Cortex of kidney (tissue), 1 donor: ENCODE results near the gene CACTIN.
"Not testable (repeated sequence)": the region's sequence is repeated elsewhere in the genome, so short reads cannot be mapped to it uniquely, and the experiment has no call there.

Experiments
- DNase-seq: peaks from one replicate; lab custom pipeline; 2025; lab: John Stamatoyannopoulos, UW

The CACTIN gene

DNA sequence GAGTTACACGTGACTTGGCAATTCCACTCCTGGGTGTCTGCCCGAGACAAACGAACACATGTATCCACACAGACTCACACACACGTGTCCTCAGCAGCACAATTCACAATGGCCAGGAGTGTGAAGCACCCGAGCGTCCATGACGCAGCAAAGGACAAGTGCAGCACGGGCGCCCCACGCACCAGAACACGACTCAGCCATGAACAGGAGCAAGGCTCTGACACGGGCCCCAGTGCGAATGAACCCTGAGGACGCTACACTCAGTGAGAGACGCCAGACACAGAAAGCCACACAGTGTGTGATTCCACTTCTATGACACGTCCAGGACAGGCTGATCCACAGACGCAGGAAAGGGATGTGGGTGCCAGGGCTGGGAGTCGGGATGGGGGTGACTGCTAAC, 37.2 kb upstream of the CACTIN start:
- no peak for DNase-seq

GRCh38 chr19:3661284-3662238, 35.0 kb upstream of the CACTIN start:
- DNase-seq = no peak

- no peak for DNase-seq
These were observed 34.1 kb upstream of the CACTIN start for GRCh38 chr19:3660493-3661219.

- DNase-seq = no peak
These were observed 33.1 kb upstream of the CACTIN start for GRCh38 chr19:3659746-3660112.

- DNase-seq = no peak
These were observed 32.5 kb upstream of the CACTIN start for GRCh38 chr19:3658870-3659745.

GRCh38 chr19:3658004-3658869, 31.6 kb upstream of the CACTIN start:
- DNase-seq = no peak

DNA sequence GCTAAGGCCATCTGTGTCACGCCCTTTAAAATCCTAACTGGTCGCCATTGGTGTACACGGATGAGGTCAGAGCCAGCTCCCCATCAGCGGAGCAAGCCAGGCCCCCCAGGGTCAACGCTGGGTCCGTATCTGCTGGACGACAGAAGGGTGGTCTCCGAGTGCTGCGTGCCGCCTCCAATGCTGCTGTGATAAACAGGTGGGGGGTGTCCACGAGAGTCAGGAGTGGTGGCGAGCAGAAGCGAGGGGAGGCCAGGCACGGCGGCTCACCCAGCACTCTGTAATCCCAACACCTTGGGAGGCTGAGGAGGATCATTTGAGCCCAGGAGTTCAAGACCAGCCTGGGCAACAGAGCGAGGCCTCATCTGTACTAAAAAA, 30.8 kb upstream of the CACTIN start:
- DNase-seq = no peak

- no peak for DNase-seq
These were observed 30.3 kb upstream of the CACTIN start for GRCh38 chr19:3656747-3657394.

DNA sequence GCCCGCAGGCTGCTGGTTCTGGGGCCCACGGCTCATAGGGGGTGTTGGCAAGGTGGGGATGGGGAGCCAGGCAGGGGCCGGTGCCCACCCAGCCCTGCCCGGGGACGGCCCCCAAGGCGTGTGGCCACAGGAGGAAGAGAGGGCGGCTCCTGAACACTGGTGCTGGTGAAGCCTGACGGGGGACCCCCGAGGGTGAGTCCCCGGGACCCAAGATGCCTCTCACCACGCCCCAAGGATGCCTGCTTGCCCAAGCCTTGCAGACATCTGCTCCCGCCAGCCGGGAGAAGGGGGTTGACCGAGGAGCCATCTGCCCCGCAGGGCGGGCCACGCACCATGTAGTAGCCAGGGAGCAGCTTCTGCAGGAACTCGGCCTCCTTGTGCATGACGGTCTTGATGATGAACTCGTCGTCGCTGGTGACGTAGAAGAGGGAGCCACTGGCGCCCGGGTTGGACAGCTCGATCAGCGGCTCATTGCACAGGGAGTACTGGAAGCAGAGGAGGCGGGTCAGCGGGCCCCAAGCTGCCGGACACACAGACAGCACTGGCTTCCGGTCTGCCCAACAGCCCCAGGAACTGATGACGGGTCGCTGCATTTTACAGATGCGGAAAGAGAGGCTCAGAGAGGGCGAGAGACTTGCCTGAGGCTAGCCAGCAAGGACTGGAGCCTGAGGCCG, 29.6 kb upstream of the CACTIN start:
- DNase-seq = no peak

DNA sequence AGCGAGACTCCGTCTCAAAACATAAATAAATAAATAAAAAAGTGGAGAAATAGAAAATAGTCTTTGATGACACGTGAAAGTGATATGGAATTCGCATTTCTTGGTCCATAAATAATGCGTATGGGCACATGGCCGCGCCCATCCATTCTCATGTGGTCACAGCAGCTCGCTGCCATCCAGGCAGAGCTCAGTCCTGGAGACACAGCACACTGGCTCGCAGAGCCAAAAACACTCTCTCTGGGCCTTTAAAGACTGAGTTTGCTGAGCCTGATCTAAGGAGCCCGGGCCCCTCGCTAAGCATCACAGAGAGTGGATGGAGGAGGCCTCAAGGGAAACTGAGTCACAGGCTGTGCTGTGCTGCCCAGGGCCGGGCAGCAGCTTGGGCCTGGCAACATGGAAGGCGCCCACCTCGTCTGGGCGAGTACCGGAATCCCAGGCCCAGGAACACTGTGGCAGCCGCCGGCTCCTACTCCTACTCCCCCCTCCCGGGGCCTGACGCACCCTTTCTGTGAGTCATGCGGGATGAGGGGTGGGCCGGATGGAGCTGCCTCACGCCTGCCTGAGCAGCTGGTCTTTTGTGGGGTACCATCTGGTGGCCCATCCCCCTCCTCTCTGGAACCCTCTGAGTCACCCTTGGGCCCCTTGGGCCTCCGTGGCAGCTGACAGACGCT, 28.9 kb upstream of the CACTIN start:
- DNase-seq = no peak

DNA sequence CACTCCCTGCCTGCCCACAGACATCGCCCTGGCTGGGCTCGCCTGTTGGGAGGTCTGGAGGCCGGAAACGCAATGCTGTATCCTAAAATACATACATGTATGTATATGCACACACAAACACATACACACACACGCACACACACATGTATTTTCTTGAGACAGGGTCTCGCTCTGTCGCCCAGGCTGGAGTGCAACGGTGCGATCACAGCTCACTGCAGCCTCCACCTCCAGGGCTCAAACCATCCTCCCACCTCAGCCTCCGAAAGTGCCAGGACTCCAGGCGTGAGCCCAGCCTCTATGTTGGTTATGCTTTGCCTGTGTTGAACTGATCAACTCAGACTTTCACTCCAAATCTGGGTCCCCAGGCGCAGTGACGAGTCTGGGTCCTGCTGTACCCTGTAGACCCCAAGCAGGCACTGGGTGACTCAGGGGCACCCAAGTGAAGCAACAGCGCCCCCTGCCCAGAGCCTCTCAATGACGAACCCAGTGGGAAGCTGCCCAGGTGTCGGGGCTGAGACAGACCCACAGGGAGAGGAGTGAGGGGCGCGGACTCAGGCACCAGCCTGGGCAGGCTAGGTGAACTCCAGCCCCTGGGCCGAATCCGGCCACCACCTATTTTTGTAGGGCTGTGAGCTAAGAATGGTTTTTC, 27.4 kb upstream of the CACTIN start:
- no peak for DNase-seq

- no peak for DNase-seq
These were observed 26.6 kb upstream of the CACTIN start for GRCh38 chr19:3653081-3653795.

GRCh38 chr19:3652422-3652821, 25.8 kb upstream of the CACTIN start:
- no peak for DNase-seq

DNA sequence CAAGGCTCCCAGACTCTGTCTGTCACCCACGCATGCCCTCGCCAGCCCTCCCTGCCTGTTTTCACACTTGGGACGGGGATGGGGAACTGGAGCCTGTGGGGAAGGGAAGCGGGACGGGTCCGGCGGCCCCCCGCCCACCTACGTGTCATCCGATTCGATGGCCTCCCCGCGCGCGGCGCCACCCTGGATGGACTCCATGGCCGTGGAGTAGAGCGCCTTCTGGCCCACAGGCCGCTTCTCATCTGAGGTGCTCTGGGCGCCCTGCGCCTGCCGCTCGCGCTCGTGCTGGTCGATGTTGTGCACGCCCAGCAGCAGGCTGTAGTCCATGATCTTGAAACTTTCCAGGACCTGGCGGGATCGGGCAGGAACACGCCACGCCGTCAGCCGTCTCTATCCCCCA, 25.1 kb upstream of the CACTIN start:
- DNase-seq = no peak

- DNase-seq = no peak
These were observed 23.3 kb upstream of the CACTIN start for GRCh38 chr19:3649888-3650287.

DNA sequence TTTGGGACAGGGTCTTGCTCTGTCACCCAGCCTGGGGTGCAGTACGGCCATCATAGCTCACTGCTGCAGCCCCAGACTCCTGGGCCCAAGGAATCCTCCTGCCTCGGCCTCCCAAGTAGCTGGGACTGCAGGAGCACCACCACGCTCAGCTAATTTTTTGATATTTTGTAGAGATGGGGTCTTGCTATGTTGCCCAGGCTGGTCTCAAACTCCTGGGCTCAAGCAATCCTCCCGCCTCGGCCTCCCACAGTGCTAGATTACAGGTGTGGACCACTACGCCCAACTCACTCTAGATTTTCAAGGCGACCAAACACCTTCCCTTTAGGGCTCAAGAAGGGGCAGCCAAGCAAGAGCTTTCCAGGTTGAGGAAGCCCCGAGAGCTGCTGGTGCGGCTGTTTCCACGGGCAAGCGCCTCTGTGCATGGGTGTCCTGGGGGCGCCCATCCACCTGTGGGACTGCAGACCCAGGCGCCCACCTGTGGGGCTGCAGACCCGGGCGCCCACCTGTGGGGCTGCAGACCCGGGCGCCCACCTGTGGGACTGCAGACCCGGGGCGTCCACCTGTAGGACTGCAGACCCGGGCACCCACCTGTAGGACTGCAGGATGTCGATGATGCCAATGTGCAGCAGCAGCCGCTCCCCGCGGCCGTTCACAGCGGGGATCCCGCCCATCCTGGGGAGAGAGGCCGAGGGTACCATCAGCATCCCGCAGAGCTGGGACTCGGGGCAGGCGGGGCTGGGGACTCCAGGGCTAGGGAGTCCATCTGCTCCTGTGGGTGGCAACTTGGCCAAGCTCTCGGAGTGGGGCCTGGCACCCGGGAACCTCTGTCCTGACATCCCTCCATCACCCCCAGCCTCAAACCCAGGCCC, 21.7 kb upstream of the CACTIN start:
- no peak for DNase-seq

DNA sequence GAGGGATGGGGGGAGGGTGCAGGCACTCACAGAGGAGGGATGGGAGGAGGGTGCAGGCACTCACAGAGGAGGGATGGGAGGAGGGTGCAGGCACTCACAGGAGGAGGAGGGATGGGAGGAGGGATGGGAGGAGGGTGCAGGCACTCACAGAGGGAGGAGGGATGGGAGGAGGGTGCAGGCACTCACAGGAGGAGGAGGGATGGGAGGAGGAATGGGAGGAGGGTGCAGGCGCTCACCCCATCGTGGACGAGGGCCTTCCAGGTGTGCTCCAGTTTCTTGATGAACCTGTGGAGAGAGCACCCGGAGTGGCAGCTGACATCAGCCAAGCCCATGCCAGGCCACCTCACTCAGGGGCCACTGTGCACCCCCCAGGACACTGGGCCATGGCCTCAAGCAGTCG, 20.5 kb upstream of the CACTIN start:
- not testable (repeated sequence) for DNase-seq
